NB4 (cell line): Measurements from ENCODE around the gene FLNC.

Source experiments
- CTCF ChIP-seq: IDR thresholded peaks from one replicate; pipeline ENCODE4 v1.5.1; 2012; ENCODE audit warnings: low read depth, low read length
- MAX ChIP-seq: IDR thresholded peaks from 2 replicates; pipeline ENCODE4 v1.6.1; 2011; ENCODE audit warnings: low read depth, low read length
- POLR2A ChIP-seq: IDR thresholded peaks from 2 replicates; pipeline ENCODE4 v1.6.1; 2011; ENCODE audit warnings: mild to moderate bottlenecking; ENCODE audit not compliant: insufficient read length; ENCODE audit errors: extremely low read depth

GRCh38 chr7:128869138-128869943 is 39.1 kb downstream of the FLNC start:
- TF ChIP-seq POLR2A (no peak), CTCF (no peak), MAX (no peak)
